ENCODE measurements around the gene ATP2B3.

ATP2B3 gene

DNA sequence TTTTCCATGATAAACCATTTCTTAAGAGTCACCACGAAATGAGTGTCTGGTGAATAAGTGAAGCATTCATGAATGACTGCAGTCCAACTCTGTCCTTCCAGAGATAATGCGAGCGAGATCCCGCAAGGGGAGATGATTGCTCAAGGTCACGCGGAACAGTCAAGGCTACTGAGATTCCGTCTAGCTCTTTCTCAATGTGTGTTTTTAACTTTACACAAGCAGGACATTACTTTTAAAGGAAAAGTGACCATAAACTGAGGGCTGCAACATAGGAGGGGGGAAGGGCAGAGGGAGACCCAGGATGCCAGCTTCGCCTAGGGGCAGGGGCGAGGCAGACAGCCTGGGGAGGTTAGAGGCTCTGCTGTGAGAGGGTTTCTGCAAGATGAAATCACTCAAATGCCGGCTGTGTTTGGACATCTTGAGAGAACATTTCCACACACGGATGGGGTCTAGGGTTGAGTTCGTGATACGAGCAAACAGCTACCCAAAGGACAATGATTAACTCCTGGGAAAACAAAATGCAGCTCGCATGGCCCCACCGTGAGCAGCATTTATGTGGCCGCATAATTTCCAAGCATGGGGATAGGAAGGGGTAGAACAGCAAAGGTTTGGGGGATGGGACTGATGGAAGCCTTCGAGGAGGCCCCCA lies 105.3 kb downstream of the ATP2B3 start:
- no peak for DNase-seq

DNA sequence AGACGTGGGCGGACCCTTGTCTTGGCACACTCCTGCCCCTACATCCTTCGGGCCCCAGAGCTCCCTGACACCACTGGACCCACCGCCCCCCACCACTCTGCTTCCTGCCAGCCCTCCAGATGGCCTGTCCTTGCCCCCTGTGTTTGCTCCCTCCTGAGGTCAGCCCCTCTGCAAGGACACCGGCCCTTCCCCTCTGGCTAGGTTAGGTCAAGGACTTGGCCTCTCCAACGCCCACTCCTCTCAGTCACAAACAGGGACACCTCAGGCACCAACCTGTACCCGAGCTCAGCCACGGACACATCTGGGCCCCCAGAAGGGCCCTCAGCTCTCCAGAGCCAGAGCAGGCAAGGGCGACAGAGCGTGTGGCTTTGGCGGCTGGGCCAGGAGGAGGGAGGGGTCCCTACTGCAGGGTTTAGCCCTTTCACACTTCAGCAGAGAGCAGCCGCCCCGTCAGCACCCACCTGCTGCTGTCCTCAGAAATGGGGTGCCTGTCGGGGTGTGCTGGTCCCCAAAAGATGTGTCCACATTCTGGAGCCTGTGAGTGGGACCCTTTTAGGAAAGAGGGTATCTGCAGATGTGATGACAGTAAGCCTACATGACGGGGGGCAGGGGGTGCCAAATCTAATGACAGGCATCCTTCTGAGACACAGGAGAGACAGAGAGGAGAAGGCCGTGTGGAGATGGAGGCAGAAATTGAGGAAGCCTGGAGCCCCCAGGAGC lies 106.0 kb downstream of the ATP2B3 start:
- no peak for DNase-seq

GRCh38 chrX:153624196-153625091 lies 107.0 kb downstream of the ATP2B3 start:
- no peak for DNase-seq

DNA sequence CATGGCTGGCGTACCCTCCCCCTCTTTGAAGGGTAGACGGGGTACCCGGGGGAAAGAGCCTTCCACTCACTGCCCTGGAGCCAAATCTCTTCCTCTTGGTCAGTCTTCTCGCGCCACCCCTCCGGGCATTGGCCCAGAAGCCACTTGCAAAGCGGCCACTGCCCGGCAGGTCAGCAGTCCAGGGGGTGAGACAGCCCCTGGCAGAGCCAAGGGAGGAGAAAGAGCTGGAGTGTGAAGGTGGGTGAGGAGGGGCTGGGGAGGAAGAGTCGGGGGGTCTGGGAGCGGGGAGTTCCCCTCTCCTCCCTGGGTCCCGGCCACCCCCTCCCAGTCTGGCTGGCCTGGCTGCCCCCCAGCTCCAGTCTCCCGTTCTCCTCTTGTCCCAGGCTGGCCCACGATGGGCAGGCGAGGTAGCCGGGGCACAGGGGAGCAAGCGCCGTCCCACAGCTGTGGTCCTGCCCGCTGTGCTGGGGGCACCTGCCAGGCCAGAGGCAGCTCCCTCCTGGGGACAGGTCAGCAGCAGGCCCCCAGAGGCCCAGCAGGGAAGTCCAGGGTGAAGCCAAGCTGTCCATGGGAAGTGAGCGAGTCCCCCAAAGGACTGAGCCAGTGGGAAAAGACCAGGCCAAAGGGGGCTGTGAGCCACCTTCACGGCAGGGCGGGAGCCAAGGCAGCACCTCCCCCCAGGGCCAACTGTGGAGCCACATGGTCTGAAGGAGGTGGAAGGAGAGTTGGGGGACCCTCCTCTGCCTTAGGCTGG lies 108.0 kb downstream of the ATP2B3 start:
- DNase-seq, result no peak

DNA sequence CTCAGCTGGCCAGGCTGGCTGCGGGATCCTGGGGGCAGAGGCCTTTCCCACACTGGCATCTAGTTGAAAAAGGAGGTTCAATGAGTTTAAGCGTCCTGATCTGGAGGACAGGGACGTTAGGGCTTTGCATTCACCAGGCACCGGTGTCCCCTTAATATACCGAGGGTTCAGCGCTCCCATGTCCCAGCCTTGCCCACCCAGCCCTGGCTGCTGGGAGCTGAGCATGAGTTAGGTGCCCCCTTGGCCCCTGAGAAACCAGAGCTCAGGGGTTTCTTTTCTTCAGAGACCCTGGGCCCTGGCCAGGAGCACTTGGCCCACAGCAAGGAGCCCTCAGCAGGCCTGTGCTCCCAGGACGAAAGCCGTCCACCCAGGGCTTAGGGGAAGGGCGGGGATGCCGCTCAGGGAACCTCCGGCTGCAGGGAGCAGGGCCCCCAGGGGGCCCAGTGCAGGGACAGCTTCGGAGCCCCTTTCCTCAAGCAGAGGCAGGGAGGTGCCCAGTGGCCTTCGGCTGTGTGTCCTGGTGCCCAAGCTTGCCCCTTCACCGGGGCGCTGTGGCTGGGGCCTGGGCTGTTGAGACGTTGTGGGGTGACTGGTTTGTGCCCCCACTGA lies 108.7 kb downstream of the ATP2B3 start:
- no peak for DNase-seq

DNA sequence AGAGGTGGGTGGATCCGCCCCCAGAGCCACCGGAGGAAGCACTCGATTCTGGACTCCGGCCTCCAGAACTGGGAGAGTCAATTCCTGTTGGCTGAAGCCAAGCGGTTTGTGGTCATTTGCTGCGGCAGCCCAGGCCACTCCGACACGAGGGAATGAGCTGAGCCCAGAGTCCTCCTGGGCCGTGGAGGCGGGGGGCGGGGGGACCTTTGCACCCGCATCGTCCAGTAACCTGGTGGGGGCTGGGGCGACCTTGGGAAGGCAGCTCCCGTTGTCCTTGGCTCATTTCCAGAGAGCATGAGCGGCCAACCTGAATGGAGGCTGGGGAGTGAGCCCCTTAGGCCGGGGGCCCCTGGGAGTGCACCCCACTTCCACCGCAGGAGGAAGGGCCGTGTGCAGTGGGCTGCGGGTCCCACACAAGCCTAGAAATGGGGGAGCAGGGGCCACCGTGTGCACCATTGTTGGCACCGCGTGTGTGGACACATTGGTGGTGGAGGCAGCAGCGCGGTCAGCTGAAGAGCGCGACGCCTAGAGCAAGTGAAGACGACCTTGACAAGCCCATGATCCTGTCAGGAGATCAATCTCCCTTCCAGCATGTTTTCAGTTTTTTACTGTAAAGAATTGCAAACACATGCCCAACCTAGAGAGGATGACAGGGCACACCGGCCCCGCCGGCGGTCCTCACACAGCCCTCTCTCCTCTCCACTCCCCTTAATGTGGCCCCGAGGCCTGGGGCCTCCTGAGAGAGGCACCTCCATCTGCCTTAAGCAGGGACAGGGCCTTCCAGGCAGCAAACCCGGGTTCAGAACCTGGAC lies 109.6 kb downstream of the ATP2B3 start:
- no peak for DNase-seq

DNA sequence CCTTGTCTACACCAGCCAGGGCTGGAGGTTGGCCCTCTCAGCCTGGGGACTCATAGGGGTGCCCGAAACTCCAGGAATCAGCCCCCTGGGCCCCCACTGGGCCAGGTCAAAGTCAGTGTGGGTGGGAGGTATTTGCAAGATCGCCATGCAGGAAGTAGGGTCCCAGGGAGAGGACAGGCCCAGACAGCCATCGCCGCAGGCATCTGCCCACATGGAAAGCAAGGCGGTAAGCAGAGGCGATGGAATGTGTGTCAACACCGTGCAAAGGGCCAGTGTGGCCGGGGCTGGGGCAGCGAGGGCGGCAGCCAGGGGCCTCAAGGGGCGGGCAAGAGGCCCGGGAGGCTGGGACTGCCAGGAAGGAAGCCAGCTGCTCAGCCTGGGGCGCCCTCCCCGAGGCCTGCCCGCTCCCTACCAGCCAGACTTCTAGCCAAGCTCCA lies 110.3 kb downstream of the ATP2B3 start:
- DNase-seq, result no peak

DNA sequence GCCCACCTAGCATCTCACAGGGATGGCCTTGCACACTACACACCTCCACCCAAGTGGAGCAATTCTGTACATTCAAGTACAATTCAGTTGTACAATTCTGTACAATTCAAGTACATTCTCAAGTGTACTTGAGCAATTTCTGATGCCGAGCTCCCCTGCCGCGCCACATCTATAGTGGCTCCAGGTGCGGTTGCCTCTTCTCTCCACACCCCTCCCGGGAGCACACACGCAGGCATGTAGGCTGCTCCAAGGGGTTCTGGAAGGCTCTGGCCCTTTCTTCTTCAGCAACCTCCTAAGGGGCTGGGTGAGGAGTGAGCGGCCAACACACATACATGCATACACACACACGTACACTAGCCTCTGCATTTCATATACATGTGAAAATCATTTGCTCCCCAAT lies 110.7 kb downstream of the ATP2B3 start:
- no peak for DNase-seq

DNA sequence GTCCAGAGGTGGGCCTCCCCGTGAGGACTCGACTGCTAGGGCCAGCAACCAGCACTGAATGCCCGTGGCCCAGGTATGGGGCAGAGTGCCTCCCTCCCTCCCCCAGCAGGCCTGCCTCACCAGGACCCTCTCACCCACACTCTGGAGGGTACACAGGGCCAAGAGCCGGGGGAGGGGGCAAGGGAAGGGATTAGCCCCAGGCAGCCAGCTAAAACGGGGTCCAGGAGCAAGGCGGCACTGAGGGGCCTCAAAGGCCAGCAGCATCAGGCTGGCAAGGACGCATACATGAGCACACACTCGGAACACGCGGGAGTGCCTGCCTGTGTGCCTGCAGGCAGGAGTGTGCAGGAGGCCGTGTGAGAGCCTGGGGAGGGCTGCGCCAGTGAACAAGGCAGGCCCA lies 111.2 kb downstream of the ATP2B3 start:
- DNase-seq, result no peak

- DNase-seq, result no peak
Observed at GRCh38 chrX:153631346-153631745, 113.9 kb downstream of the ATP2B3 start.

DNA sequence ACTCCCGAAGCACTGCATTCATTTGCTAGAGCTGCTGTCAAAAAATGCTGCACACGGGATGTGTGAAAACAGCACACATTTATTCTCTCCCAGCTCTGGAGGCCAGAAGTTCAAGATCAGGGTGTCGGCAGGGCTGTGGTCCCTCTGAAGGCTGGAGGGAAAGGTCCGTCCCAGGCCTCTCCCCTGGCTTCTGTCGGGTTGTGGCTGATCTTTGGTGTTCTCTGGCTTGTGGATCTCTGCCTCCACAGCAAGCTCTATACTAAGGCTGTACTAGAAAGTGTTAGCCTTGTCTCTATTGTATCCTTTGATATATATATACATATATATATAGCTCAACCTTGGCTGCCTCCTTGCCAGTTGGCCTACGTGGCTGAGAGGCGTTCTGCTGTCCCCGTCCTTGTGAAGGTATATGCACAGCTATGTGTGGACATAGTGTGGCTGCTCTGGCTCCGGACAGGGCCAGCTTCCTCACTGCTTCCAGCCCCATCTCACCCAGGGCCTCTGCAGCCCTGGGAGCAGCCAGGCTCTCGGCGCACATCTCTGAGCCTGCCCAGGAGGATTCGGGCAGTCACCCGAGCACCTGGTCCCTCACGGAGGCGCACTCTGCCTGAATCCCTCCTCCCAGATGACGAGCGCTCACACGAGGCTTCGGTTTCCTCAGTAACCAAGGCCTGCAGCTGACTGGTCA lies 114.6 kb downstream of the ATP2B3 start:
- no peak for DNase-seq

Measured in activated CD8-positive, alpha-beta memory T cell treated with anti-CD3 and anti-CD28 coated beads for 24 hours (primary cell).